ENCODE data around the gene ZFP92.
A peak's percentile ranks its signal among the peaks of the same experiment; 100 is the strongest.

Gene ZFP92

GRCh38 chrX:153409414-153410101 lies 1.7 kb upstream of the ZFP92 start:
- DNase-seq: peak; percentile 29

GRCh38 chrX:153410373-153410772 lies 899 bp upstream of the ZFP92 start:
- DNase-seq: peak; percentile 29

DNA sequence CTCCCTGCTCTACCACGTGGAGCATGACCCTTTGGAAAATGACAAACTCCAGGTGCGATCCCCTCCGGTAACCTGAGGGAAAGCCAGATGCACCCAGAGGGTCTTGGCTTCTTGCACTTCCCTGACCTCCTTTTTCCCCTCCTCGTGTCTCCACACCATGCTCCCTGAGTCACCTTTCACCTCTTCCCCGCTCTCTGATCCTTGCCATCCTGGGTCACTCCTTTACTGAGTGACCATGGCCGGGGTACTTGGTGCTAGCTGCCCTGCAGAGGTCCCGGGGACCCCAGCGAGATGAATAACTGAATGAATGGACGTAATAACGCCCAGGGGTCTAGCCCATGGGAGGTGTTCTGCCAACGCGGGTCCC lies 401 bp upstream of the ZFP92 start:
- DNase-seq: no peak

DNA sequence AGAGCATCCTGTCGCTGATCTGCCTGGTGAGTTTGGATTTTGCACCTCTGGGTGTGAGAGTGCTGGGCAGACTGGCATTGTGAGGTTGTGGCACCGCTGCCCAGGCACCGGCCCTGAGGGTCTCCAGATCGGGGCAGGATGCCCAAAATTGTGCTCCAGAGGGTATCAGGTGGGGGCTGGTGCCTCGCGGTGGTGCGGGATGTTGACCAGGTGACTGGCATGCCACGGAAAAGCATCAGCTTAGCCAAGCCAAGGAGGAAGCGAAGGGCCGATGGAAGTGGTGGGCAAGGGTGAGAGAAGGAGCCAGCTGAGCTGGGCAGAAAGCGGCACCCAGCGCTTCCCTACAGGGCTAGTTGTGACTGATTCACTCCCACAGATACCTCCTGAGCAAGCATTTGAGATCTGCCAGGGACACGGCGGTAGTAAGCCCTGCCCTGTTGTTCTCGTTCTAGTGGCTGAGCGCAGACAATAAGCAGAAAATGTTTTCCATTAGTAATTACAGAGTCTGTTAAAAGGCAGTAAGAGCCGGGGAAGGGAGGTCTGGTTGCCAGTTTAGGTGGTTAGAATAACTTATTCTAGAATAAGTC lies 809 bp downstream of the ZFP92 start:
- no peak for DNase-seq

- peak; percentile 40 for DNase-seq
Observed at GRCh38 chrX:153412746-153413720, 1.8 kb downstream of the ZFP92 start.

DNA sequence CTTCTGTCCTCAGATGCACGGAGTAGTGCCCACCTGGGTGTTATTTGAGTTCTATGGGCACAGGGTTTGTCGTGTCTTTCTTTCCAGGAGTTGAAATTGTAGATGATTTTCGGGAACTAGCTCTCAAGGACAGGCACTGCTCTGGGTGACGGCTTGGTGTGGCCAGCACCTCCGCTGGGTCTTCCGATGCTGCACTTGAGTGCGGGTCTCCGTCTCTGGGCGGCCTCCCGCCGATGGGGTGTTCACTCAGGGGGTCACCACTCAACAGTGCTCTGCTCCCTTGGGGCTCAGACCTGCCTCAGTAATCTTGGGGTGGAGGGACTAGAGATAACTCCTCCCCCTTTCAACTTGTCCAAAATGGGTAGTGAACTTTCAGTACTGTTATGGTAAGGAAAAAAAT lies 2.5 kb downstream of the ZFP92 start:
- DNase-seq: no peak

DNA sequence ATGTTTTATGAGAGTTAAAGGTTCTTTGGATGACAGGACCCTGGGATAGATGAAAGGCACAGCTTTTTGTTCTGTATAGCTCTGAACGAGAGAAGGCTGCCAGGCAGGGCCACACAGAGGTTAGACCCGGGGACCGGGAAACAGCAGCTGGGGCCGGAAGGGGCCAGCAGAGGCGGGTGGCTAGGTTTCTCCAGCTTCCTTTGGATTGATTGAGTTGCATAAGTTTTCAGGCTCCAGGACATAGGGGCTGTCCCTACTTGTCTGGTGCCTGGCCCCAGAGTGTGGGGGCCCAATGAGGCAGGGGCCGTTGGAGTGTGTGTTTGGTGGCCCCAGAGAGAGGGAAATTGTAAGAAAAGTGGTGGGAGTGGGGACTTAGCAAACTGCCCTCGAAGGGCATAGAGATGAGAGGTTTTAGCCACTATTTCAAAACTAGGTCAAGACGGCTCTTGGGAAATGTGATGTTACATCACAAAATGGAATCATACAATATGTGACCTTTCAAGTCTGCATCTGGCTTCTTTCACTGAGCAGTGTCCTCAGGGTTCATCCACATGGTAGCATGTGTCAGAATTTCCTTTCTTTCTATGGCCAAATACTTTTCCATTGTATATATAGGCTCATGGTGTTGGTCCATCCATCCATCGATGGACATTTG lies 3.7 kb downstream of the ZFP92 start:
- DNase-seq: peak; percentile 22

DNA sequence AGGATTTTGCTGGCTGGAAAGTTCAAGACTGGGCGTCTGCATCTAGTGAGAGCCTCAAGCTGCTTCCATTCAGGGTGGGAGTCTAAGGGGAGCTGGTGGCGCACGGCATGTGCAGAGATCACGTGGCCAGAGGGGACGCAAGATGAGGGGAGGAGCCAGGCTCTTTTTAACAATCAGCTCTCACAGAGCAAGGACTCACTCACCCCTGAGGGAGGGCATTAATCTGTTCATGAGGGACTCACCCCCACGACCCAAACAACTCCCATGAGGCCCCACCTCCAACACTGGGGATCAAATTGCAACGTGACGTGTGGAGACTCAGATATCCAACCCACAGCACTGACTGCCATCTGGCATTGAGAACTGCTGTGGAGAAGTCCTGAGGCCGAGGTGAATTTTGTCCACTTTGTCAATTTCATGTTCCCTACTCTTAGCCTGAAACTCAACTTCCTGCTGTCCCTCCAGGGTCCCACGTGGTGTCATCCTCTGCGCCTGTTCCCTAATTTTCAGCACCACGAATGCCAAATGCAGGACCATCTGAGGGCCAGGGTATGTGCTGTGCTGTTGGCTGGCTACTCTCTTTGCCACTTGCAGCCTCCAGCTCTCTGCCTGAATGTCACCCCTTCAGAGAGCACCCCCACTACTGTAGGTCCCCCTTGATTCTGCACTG lies 5.6 kb downstream of the ZFP92 start:
- no peak for DNase-seq

GRCh38 chrX:153417637-153418036 lies 6.4 kb downstream of the ZFP92 start:
- DNase-seq: no peak

DNA sequence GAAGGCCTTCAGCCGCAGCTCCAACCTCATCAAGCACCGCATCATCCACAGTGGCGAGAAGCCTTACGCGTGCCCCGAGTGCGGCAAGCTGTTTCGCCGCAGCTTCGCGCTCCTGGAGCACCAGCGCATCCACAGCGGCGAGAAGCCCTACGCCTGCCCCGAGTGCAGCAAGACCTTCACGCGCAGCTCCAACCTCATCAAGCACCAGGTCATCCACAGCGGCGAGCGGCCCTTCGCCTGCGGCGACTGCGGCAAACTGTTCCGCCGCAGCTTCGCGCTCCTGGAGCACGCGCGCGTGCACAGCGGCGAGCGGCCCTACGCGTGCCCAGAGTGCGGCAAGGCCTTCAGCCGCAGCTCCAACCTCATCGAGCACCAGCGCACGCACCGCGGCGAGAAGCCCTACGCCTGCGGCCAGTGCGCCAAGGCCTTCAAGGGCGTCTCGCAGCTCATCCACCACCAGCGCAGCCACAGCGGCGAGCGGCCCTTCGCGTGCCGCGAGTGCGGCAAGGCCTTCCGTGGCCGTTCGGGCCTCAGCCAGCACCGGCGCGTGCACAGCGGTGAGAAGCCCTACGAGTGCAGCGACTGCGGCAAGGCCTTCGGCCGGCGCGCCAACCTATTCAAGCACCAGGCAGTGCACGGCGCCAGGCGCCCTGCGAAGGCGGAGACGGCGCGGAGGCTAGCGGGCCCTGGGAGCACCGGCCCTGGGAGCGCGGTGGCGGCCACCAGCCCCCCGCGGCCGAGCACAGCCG lies 9.8 kb downstream of the ZFP92 start:
- DNase-seq: peak; percentile 45

DNA sequence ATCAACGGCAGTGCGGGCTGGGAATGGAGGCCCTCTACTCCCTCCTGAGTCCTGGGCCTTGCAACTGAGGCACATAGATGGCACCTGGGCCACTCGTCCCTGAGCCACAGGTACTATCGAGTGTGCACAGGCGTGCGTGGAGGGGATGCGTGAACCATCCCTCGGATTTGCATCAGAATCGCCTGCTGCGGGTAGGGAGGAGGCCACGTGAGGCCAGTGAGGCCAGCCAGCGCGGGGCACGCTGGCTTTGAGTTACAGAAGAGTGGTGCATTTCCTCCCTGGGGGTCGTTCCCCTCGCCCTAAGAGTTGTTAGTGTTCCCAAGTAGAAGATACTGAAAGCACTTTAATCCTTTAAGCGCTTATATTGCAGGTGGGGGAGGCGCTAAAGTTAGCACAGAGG lies 10.6 kb downstream of the ZFP92 start:
- peak; percentile 17 for DNase-seq

DNA sequence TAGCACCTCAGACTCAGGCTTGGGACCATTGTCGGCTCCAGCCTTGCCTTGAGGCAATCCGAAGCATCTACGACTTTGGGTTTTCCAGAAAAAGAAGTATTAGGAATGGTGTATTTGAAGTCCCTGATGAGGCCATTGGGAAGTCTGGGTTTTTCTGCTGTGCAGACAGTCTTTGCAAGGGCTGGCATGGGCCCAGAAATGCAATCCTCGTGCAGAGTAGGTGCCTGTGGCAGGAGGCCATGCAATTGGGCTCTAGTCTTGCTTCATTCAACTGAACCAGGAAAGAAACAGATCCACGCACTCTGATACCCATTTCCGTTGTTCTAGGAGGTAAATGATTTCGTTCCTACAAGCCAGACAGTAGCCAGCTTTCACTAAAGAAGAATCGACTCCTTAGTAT lies 12.4 kb downstream of the ZFP92 start:
- DNase-seq: no peak

DNA sequence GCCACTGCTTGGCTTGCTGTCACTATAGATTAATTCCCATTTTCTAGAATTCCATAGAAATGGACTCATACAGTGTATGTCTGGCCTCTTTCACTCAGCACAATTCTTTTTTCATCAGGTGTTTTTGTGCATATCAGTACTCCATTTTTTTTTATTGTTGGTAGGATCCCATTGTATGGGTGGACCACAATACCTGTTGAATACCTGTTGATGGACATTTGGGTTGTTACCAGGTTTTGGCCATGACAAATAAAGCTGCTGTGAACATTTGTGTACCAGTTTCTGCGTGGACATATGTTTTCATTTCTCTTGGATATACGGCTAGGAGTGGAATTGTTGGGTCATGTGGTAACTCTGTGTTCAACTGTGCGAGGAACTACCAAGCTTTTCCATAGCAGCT lies 14.9 kb downstream of the ZFP92 start:
- peak; percentile 3 for DNase-seq

DNA sequence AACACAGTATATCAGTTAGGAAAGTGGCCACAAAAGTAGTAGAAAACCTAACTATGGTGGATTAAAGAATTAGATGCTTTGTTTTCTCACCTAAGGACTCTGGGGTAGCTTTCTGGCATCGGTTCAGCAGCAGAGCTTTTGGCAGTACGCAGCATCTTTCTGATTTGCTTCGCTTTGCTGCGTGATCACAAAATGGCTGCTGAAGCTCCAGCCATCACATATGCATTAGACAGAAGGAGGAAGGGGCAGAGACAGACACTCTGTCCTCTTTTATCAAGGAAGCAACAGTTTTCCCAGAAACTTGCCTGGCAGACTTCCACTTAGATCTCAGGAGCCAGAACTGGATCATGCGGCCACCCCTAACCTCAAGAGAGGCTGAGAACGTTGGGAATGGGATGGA lies 19.5 kb downstream of the ZFP92 start:
- DNase-seq: no peak

- no peak for DNase-seq
Observed at GRCh38 chrX:153433161-153433680, 21.9 kb downstream of the ZFP92 start.

DNA sequence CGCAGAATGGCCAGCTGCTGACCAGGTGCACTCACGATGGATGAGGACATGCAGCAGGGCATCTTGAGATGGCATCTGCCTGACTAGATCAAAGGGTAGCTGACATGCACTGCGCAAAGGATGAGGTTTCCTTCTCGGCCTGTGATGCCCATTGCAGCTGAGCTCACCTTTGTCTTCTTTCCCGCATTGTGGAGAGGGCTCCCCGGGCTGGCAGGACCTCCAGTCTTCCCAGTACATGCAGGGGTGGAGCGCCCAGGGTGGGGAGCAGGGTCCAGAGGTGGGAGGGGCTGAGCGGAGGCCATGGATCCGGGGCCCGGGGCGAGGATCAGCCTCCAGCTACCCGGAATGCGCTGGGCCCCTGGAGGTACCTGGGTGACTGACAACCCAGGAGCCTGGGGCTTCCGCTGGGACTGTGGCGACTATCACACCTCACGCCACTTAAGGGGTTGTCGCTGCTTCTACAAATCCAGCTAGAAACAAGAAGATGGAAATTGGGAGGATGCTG lies 22.6 kb downstream of the ZFP92 start:
- no peak for DNase-seq

GRCh38 chrX:153434801-153435200 lies 23.5 kb downstream of the ZFP92 start:
- DNase-seq: no peak

- DNase-seq: no peak
Observed at GRCh38 chrX:153435845-153436244, 24.6 kb downstream of the ZFP92 start.

DNA sequence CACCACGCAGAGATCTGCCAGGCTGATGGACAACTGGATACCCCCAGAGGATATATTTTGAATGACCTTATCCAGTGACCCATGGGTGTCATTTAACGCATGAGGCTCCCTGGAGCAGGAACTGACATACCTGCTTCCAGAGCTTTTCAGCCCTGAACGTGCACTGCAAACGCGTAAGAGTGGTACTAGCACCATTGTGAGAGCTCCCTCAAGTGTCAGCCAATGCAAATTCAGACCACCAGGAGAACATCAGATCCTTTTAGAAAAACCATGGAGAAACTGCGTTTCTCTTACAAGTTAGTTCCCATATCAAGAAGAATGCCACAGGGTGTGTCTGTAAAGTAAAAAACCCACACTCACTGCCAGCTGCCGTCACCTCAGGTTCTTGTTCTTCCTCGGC lies 27.3 kb downstream of the ZFP92 start:
- no peak for DNase-seq

- DNase-seq: no peak
Observed at GRCh38 chrX:153439977-153440376, 28.7 kb downstream of the ZFP92 start.

DNA sequence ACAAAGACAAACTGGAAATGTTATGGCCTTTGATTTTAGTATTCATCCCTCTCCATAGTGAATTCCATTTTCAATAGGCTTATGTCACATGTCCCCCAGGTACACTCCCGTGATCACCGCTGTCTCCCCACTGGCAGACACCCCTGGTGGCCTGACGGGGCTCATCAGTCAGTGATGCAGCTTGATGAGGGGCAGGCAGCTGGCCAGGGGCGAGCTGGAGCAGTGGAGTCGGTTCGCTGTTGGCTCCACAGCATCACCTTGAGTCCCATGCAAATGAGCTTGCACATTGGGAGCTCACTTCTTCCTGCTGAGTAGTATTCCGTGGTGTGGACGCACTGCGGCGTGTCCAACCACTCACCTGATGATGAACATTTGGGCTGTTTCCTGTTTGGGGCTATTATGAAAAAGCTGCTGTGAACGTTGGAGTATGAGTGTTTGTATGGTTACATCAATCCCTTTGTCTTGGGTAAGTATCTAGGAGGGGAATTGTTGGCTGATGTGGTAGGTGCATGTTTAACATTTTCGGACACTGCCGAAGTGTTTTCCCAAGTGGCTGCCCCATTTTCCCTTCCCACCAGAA lies 29.4 kb downstream of the ZFP92 start:
- no peak for DNase-seq

Data from islet precursor cell (in vitro differentiated cells).